H1 (cell line): ENCODE results near the gene PPIL3. TPM values are rescaled to one million over a fixed set of nuclear protein-coding genes. Genes with fewer than 3 reads are reported as not detected.

Experiments used
- CTCF ChIA-PET: fragments of 300-600 bp; sonication (Branson Sonifier 250); formaldehyde crosslinking; loops from one replicate; lab custom pipeline; 2021; ENCODE audit not compliant: partially characterized antibody; lab: Charles Lee
- POLR2A ChIA-PET: fragments of 300-600 bp; sonication (Branson Sonifier 250); formaldehyde crosslinking; loops from one replicate; lab custom pipeline; 2021; ENCODE audit warnings: inconsistent platforms; ENCODE audit not compliant: partially characterized antibody; lab: Charles Lee
- DNase-seq, 2 experiments: peaks; one replicate each; pipeline versions ENCODE4 v3.0.0 to v3.0.0-alpha.2; 2010 to 2022; ENCODE audit warnings: low spot score in 2 of 2, low read depth in 1 of 2, mixed read lengths in 1 of 2
- FAIRE-seq: peaks from 2 replicates; lab custom pipeline; 2011; peaks lifted over from hg19 to GRCh38; lab: Jason Lieb, UNC
- H2AFZ ChIP-seq: 2 replicates; pipeline ENCODE4 v1.8.1; 2012; ENCODE audit warnings: low read length, inconsistent platforms
- H2AK5ac ChIP-seq: 2 replicates; pipeline ENCODE4 v1.6.1; 2013; ENCODE audit warnings: low read depth, low read length
- H2BK120ac ChIP-seq: replicated peaks from 2 replicates; pipeline ENCODE3; 2013; ENCODE audit warnings: low read depth, low read length, inconsistent platforms
- H2BK12ac ChIP-seq: 2 replicates; pipeline ENCODE4 v1.6.1; 2013; ENCODE audit warnings: low read depth, low read length
- H2BK15ac ChIP-seq: 2 replicates; pipeline ENCODE4 v1.6.1; 2013; ENCODE audit warnings: low read length
- H2BK20ac ChIP-seq: 2 replicates; pipeline ENCODE4 v1.6.1; 2013; ENCODE audit warnings: low read length
- H2BK5ac ChIP-seq: 2 replicates; pipeline ENCODE4 v1.6.1; 2013; ENCODE audit warnings: low read depth, low read length
- H3K14ac ChIP-seq: 2 replicates; pipeline ENCODE4 v1.6.1; 2013; ENCODE audit warnings: inconsistent platforms; ENCODE audit not compliant: insufficient read length
- H3K18ac ChIP-seq: 2 replicates; pipeline ENCODE4 v1.6.1; 2013; ENCODE audit warnings: low read length; ENCODE audit errors: extremely low read depth
- H3K23ac ChIP-seq: 2 replicates; pipeline ENCODE4 v1.6.1; 2013; ENCODE audit warnings: inconsistent platforms; ENCODE audit not compliant: insufficient read length
- H3K23me2 ChIP-seq: 2 replicates; pipeline ENCODE4 v1.6.1; 2013; ENCODE audit warnings: low read depth, low read length
- H3K27ac ChIP-seq: 2 replicates; pipeline ENCODE4 v1.6.1; 2011; ENCODE audit warnings: low read depth, low read length, inconsistent platforms
- H3K27me3 ChIP-seq, 4 experiments: replicated peaks in 1 of 4; 1 replicate in 1 of 4; 2 replicates in 3 of 4; pipeline versions ENCODE4 v1.6.1 to v1.8.1; 2011 to 2013; ENCODE audit warnings: low read length in 3 of 4, mild to moderate bottlenecking in 3 of 4, inconsistent platforms in 2 of 4, mixed read lengths in 2 of 4, moderate library complexity in 1 of 4; ENCODE audit not compliant: control insufficient read depth in 3 of 4, insufficient read depth in 3 of 4; ENCODE audit errors: extremely low read depth in 1 of 4
- H3K36me3 ChIP-seq, 4 experiments: 2 replicates each; pipeline versions ENCODE4 v1.6.1 to v1.8.1; 2011 to 2013; ENCODE audit warnings: mild to moderate bottlenecking in 4 of 4, low read length in 3 of 4, moderate library complexity in 2 of 4, control low read depth in 1 of 4, inconsistent platforms in 1 of 4; ENCODE audit not compliant: insufficient read depth in 4 of 4, control insufficient read depth in 2 of 4
- H3K4ac ChIP-seq: replicated peaks from 2 replicates; pipeline ENCODE3; 2013; ENCODE audit warnings: low read length, low read depth, mixed read lengths, inconsistent platforms; ENCODE audit not compliant: insufficient read length
- H3K4me1 ChIP-seq, 4 experiments: replicated peaks in 1 of 4; 1 replicate in 1 of 4; 2 replicates in 3 of 4; pipeline versions ENCODE4 v1.6.1 to v1.8.1; 2011 to 2013; ENCODE audit warnings: low read length in 3 of 4, inconsistent platforms in 2 of 4, mixed read lengths in 1 of 4; ENCODE audit not compliant: insufficient read depth in 4 of 4, control insufficient read depth in 3 of 4
- H3K4me2 ChIP-seq, 2 experiments: 2 replicates each; pipeline versions ENCODE4 v1.6.1 to v1.8.1; 2011 to 2013; ENCODE audit warnings: low read depth in 2 of 2, low read length in 2 of 2, control low read depth in 1 of 2, inconsistent platforms in 1 of 2, mild to moderate bottlenecking in 1 of 2; ENCODE audit not compliant: insufficient read depth in 1 of 2
- H3K4me3 ChIP-seq, 4 experiments: fragments of 200-600, 300-600 bp in 1 of 4; sonication (generic), shearing (Covaris generic), sonication (Bioruptor Twin) in 1 of 4; 2 replicates each; pipeline versions ENCODE4 v1.5.1 to v1.8.1; 2011 to 2016; ENCODE audit warnings: low read length in 4 of 4, low read depth in 3 of 4, control low read depth in 2 of 4, inconsistent platforms in 2 of 4, mild to moderate bottlenecking in 2 of 4, mixed read lengths in 1 of 4, moderate library complexity in 1 of 4; ENCODE audit not compliant: insufficient read depth in 2 of 4; ENCODE audit errors: extremely low read depth in 1 of 4
- H3K56ac ChIP-seq: replicated peaks from 2 replicates; pipeline ENCODE3; 2013; ENCODE audit warnings: low read depth, mild to moderate bottlenecking, mixed read lengths, low read length, inconsistent platforms; ENCODE audit not compliant: insufficient read length
- H3K79me1 ChIP-seq: 2 replicates; pipeline ENCODE4 v1.6.1; 2013; ENCODE audit warnings: low read depth, low read length, control low read depth
- H3K79me2 ChIP-seq, 2 experiments: 2 replicates each; pipeline versions ENCODE4 v1.6.1 to v1.8.1; 2012 to 2013; ENCODE audit warnings: low read length in 2 of 2, mild to moderate bottlenecking in 2 of 2, inconsistent platforms in 1 of 2; ENCODE audit not compliant: insufficient read depth in 2 of 2, control insufficient read depth in 1 of 2
- H3K9ac ChIP-seq, 4 experiments: replicated peaks in 1 of 4; 1 replicate in 1 of 4; 2 replicates in 3 of 4; pipeline versions ENCODE4 v1.6.1 to v1.8.1; 2011 to 2013; ENCODE audit warnings: low read depth in 3 of 4, low read length in 3 of 4, control low read depth in 2 of 4, mild to moderate bottlenecking in 2 of 4, moderate library complexity in 2 of 4, inconsistent platforms in 1 of 4; ENCODE audit errors: extremely low read depth in 1 of 4
- H3K9me3 ChIP-seq, 2 experiments: 2 replicates each; pipeline versions ENCODE4 v1.6.1 to v1.8.1; 2012 to 2013; ENCODE audit warnings: mild to moderate bottlenecking in 2 of 2, moderate library complexity in 2 of 2, control low read depth in 1 of 2, inconsistent platforms in 1 of 2, low read depth in 1 of 2, low read length in 1 of 2, mixed read lengths in 1 of 2; ENCODE audit not compliant: insufficient read depth in 2 of 2
- H4K20me1 ChIP-seq, 2 experiments: replicated peaks in 1 of 2; 2 replicates each; pipeline versions ENCODE3 to v1.8.1; 2011 to 2013; ENCODE audit warnings: inconsistent platforms in 2 of 2, low read length in 2 of 2, mild to moderate bottlenecking in 1 of 2; ENCODE audit not compliant: insufficient read depth in 2 of 2, control insufficient read depth in 1 of 2
- H4K5ac ChIP-seq: 2 replicates; pipeline ENCODE4 v1.6.1; 2013; ENCODE audit warnings: low read length, low read depth, mixed read lengths, inconsistent platforms; ENCODE audit not compliant: insufficient read length
- H4K8ac ChIP-seq: 2 replicates; pipeline ENCODE4 v1.8.0; 2013; ENCODE audit warnings: mild to moderate bottlenecking, moderate library complexity, low read length, inconsistent platforms; ENCODE audit not compliant: insufficient read depth; ENCODE audit errors: extremely low read depth
- H4K91ac ChIP-seq: replicated peaks from 2 replicates; pipeline ENCODE3; 2013; ENCODE audit warnings: low read length, mixed read lengths, inconsistent platforms; ENCODE audit not compliant: insufficient read length
- ASH2L ChIP-seq: fragments of 200-600, 300-600 bp; sonication (generic); IDR thresholded peaks from one replicate; pipeline ENCODE4 v1.7.1; 2017; ENCODE audit warnings: low read length
- BACH1 ChIP-seq: IDR thresholded peaks from 2 replicates; pipeline ENCODE4 v1.6.1; 2012; ENCODE audit warnings: low read length, improper control_type of control experiment
- BCL11A ChIP-seq, 2 experiments: IDR thresholded peaks; one replicate each; pipeline ENCODE4 v1.6.1; 2011; ENCODE audit warnings: low read depth in 2 of 2, low read length in 2 of 2, mild to moderate bottlenecking in 2 of 2
- EP300 ChIP-seq, 2 experiments: IDR thresholded peaks; 1 replicate in 1 of 2; 2 replicates in 1 of 2; pipeline ENCODE4 v1.6.1; 2011 to 2012; ENCODE audit warnings: low read depth in 2 of 2, low read length in 2 of 2, mild to moderate bottlenecking in 2 of 2, borderline replicate concordance in 1 of 2, inconsistent platforms in 1 of 2, moderate library complexity in 1 of 2
- HDAC2 ChIP-seq, 2 experiments: fragments of 300-600 bp in 1 of 2; sonication (generic) in 1 of 2; IDR thresholded peaks; 2 replicates each; pipeline ENCODE4 v1.6.1; 2011 to 2012; ENCODE audit warnings: low read depth in 2 of 2, low read length in 2 of 2, mild to moderate bottlenecking in 2 of 2, moderate library complexity in 2 of 2, borderline replicate concordance in 1 of 2, inconsistent platforms in 1 of 2
- KDM5A ChIP-seq: fragments of 200-600 bp; IDR thresholded peaks from 2 replicates; pipeline ENCODE4 v1.7.1; 2012; ENCODE audit warnings: mild to moderate bottlenecking, low read length, inconsistent platforms, mixed read lengths
- NANOG ChIP-seq: IDR thresholded peaks from 2 replicates; pipeline ENCODE4 v1.6.1; 2011; ENCODE audit warnings: low read length, low read depth, mild to moderate bottlenecking, inconsistent platforms; ENCODE audit not compliant: insufficient read depth, poor library complexity, severe bottlenecking
- RBBP5 ChIP-seq: IDR thresholded peaks from 2 replicates; pipeline ENCODE4 v1.7.1; 2012; ENCODE audit warnings: low read depth, mild to moderate bottlenecking, inconsistent platforms, low read length, moderate library complexity, borderline replicate concordance
- RFX5 ChIP-seq: IDR thresholded peaks from 2 replicates; pipeline ENCODE4 v1.6.1; 2011; ENCODE audit warnings: low read depth, low read length, improper control_type of control experiment, borderline replicate concordance
- SAP30 ChIP-seq: fragments of 300-600 bp; sonication (generic); IDR thresholded peaks from 2 replicates; pipeline ENCODE4 v1.7.1; 2012; ENCODE audit warnings: low read length, moderate library complexity, mild to moderate bottlenecking, inconsistent platforms; ENCODE audit not compliant: insufficient read depth, insufficient replicate concordance
- ZNF274 ChIP-seq: IDR thresholded peaks from 2 replicates; pipeline ENCODE4 v1.7.0; 2012; ENCODE audit warnings: low read length, borderline replicate concordance; ENCODE audit errors: extremely low read depth
- WGBS, 2 experiments: shearing (Covaris generic) in 1 of 2; methylation state at CpG; one replicate each; pipeline versions ENCODE4 v1.1.6 to v1.1.7; 2013 to 2015; ENCODE audit warnings: low lambda C conversion rate in 2 of 2, mixed read lengths in 2 of 2, inconsistent platforms in 1 of 2, low coverage in 1 of 2, missing lambda C conversion rate in 1 of 2; ENCODE audit not compliant: insufficient replicate concordance in 2 of 2, insufficient coverage in 1 of 2, insufficient read length in 1 of 2; ENCODE audit errors: extremely low coverage in 1 of 2, missing lambda C conversion rate in 1 of 2; 5-methylcytosine and 5-hydroxymethylcytosine counted together
- polyA plus RNA-seq, 7 experiments: library from polyadenylated mRNA; depleted of rRNA in 3 of 7; stranded (reverse) in 5 of 7; unstranded in 2 of 7; fragments of >200 nt in 5 of 7; fragments of 200-250 nt in 2 of 7; gene quantifications; 1 replicate in 5 of 7; 2 replicates in 1 of 7; 4 replicates in 1 of 7; pipeline versions ENCODE4 v1.2.1 to v1.2.3, GENCODE V29; 2011 to 2013; ENCODE audit warnings: missing spikeins in 2 of 7, mixed read lengths in 2 of 7
- total RNA-seq: library from RNA; stranded (reverse); fragmentation: NEBNext Ultra II Directional; extraction: Animal tissue kit (Norgen Biotek cat#: 25700); gene quantifications from 2 replicates; pipeline ENCODE4 v1.2.1, GENCODE V29; 2021

PPIL3 gene
- total and polyA plus RNA-seq, 2 of the 8 experiments (the other 6 are each of a cell fraction or from before 2014, with no cell fraction given), result 30.4 to 48.7 TPM

DNA sequence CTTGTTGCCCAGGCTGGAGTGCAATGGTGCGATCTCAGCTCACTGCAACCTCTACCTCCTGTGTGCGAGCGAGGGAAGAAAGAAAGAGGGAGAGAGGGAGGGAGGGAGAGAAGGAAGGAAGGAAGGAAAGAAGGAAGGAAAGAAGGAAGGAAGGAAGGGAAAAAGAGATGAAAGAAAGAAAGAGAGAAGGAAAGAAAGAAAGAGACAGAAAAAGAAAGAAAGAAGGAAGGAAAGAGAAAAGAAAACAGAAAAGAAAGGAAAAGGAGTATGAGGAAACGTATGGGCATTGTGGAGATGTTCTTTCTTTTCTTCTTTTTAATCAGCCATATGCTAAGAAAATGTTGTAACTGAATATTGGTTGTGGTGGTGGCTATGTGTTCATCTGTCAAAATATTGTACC, 40.9 kb downstream of the PPIL3 start:
- no peak overlapping the region for H2BK15ac ChIP-seq
- FAIRE-seq, result no peak
- 58% methylated on average over 3 of the region's 4 CpGs; no CpG with 5 or more reads in 1 of the 2 experiments for WGBS, 2 experiments
- CTCF ChIA-PET, result interaction anchor here (0.9 kb wide), 1 partner anchor 10 kb away, joined by 4 read pairs; no protein-coding TSS in a partner anchor
- H2AK5ac ChIP-seq, result no peak overlapping the region
- no peak overlapping the region for H2BK12ac ChIP-seq
- H3K79me2 ChIP-seq, result no peaks in the 10 kb centered on the region
- H3K23ac ChIP-seq, result no peak overlapping the region
- peaks cover 5 to 21% (median 8%) of the 10 kb centered on the region in 4 experiments; a peak in 7 of 8 replicates for H3K36me3 ChIP-seq
- no peak overlapping the region for H4K5ac ChIP-seq
- H4K91ac ChIP-seq, result no peak overlapping the region
- no peak overlapping the region for H3K56ac ChIP-seq
- H3K9me3 ChIP-seq, result no peaks in the 10 kb centered on the region
- no peak overlapping the region for H3K18ac ChIP-seq
- H4K8ac ChIP-seq, result no peak overlapping the region
- no peaks in the 10 kb centered on the region for H3K23me2 ChIP-seq
- H3K4me1 ChIP-seq, result no peaks in the 10 kb centered on the region
- no peak overlapping the region for H2AFZ ChIP-seq
- no peak overlapping the region for H3K14ac ChIP-seq
- TF ChIP-seq EP300 (IDR thresholded peaks at IDR 0.05; ENCODE audit: borderline replicate concordance in 1 of 2, low read depth in 2 of 2, low read length in 2 of 2) (no peak), HDAC2 (IDR thresholded peaks at IDR 0.05; ENCODE audit: borderline replicate concordance in 1 of 2, low read depth in 2 of 2, low read length in 2 of 2) (no peak), RFX5 (no peak), BCL11A (IDR thresholded peaks at IDR 0.05; ENCODE audit: low read depth in 2 of 2, low read length in 2 of 2) (no peak), KDM5A (no peak), NANOG (no peak), SAP30 (no peak), ZNF274 (no peak), RBBP5 (no peak), ASH2L (no peak), BACH1 (no peak)
- TF ChIP-seq, all 59 proteins: peak for 0
- Histone ChIP-seq H3K4me2 (no peak overlapping the region), H2BK5ac (no peak overlapping the region), H2BK20ac (no peak overlapping the region), H3K4ac (no peak overlapping the region), H3K4me3 (no peak overlapping the region), H3K27me3 (no peaks in the 10 kb centered on the region), H2BK120ac (no peak overlapping the region), H3K79me1 (no peaks in the 10 kb centered on the region), H4K20me1 (peaks cover 0 to 2% of the 10 kb centered on the region in 2 experiments), H3K27ac (no peak overlapping the region), H3K9ac (no peak overlapping the region)
- DNase-seq, result no peak
- POLR2A ChIA-PET, result interaction anchor here (0.6 to 2.7 kb wide), 6 partner anchors 10 to 29 kb away, joined by 3 to 14 read pairs (median 4); partner anchors contain the start of gene CLK1
